Fibroblast of lung (primary cell): ENCODE results near the gene GPC6. TPM values are rescaled to one million over a fixed set of nuclear protein-coding genes. Genes with fewer than 3 reads are reported as not detected.
A peak's percentile ranks its signal among the peaks of the same experiment; 100 is the strongest.

Source experiments
- DNase-seq, 2 donors: peaks; one replicate each; pipeline versions ENCODE4 v3.0.0 to v3.0.0-alpha.2; 2010; ENCODE audit warnings: low read depth in 2 of 2
- H2AFZ ChIP-seq: 2 replicates; pipeline ENCODE4 v1.5.1; 2012; ENCODE audit warnings: low read length, control low read depth, inconsistent platforms
- H3K27ac ChIP-seq: 2 replicates; pipeline ENCODE4 v1.5.1; 2011; ENCODE audit warnings: low read length, control low read depth; ENCODE audit not compliant: insufficient read depth
- H3K27me3 ChIP-seq: 2 replicates; pipeline ENCODE4 v1.5.1; 2011; ENCODE audit warnings: mild to moderate bottlenecking, low read length; ENCODE audit not compliant: control insufficient read depth, insufficient read depth
- H3K36me3 ChIP-seq: 2 replicates; pipeline ENCODE4 v1.5.1; 2011; ENCODE audit warnings: low read length; ENCODE audit not compliant: control insufficient read depth, insufficient read depth
- H3K4me1 ChIP-seq: 2 replicates; pipeline ENCODE4 v1.5.1; 2011; ENCODE audit warnings: low read length; ENCODE audit not compliant: control insufficient read depth, insufficient read depth; ENCODE audit errors: extremely low read depth
- H3K4me2 ChIP-seq: 2 replicates; pipeline ENCODE4 v1.5.1; 2011; ENCODE audit warnings: low read length, control low read depth; ENCODE audit not compliant: insufficient read depth; ENCODE audit errors: extremely low read depth
- H3K4me3 ChIP-seq, 4 experiments: fragments of 200-600 bp in 1 of 4; sonication (generic) in 1 of 4; replicated peaks in 1 of 4; 2 replicates each; pipeline ENCODE4 v1.5.1; 2011 to 2016; ENCODE audit warnings: low read length in 4 of 4, low read depth in 3 of 4, mild to moderate bottlenecking in 3 of 4, control low read depth in 2 of 4, inconsistent platforms in 1 of 4, mixed read lengths in 1 of 4; ENCODE audit not compliant: insufficient read depth in 1 of 4; ENCODE audit errors: control extremely low read depth in 1 of 4
- H3K79me2 ChIP-seq: 2 replicates; pipeline ENCODE4 v1.5.1; 2012; ENCODE audit warnings: mild to moderate bottlenecking, low read length, inconsistent platforms; ENCODE audit not compliant: control insufficient read depth, insufficient read depth
- H3K9ac ChIP-seq: 2 replicates; pipeline ENCODE4 v1.5.1; 2011; ENCODE audit warnings: mild to moderate bottlenecking, low read length, control low read depth; ENCODE audit not compliant: insufficient read depth
- H3K9me3 ChIP-seq: 2 replicates; pipeline ENCODE4 v1.5.1; 2012; ENCODE audit warnings: low read depth, low read length; ENCODE audit not compliant: control insufficient read depth, insufficient read depth
- H4K20me1 ChIP-seq: 2 replicates; pipeline ENCODE4 v1.5.1; 2011; ENCODE audit warnings: low read length; ENCODE audit not compliant: control insufficient read depth, insufficient read depth; ENCODE audit errors: extremely low read depth
- CTCF ChIP-seq, 2 donors: IDR thresholded peaks in 1 of 2; conservative IDR thresholded peaks in 1 of 2; 1 replicate in 1 of 2; 2 replicates in 1 of 2; pipeline ENCODE4 v1.5.1; 2011 to 2012; ENCODE audit warnings: low read length in 2 of 2, control low read depth in 1 of 2, inconsistent platforms in 1 of 2, low read depth in 1 of 2, mild to moderate bottlenecking in 1 of 2
- EZH2 ChIP-seq: IDR thresholded peaks from 2 replicates; pipeline ENCODE4 v1.5.1; 2012; ENCODE audit warnings: low read length, control low read depth, mild to moderate bottlenecking; ENCODE audit errors: missing control alignments
- polyA plus RNA-seq, 2 donors: library from polyadenylated mRNA; depleted of rRNA in 1 of 2; stranded (reverse) in 1 of 2; unstranded in 1 of 2; fragments of >200 nt; gene quantifications; 2 replicates each; pipeline ENCODE4 v1.2.1, GENCODE V29; 2011 to 2012; ENCODE audit warnings: missing spikeins in 1 of 2
- total RNA-seq: library from RNA; depleted of rRNA; stranded (reverse); fragments of >200 nt; gene quantifications from 2 replicates; pipeline ENCODE4 v1.2.1, GENCODE V29; 2014

The GPC6 gene
- total and polyA plus RNA-seq, 2 donors (not counting 1 experiment from before 2014, with no cell fraction given), result 11.2 to 33.7 TPM

GRCh38 chr13:93522501-93522900, 295.9 kb downstream of the GPC6 start:
- no peaks in the 10 kb centered on the region for H3K79me2 ChIP-seq
- H2AFZ ChIP-seq, result no peak overlapping the region
- no peaks in the 10 kb centered on the region for H3K36me3 ChIP-seq
- no peak overlapping the region for H3K4me2 ChIP-seq
- no peaks in the 10 kb centered on the region for H3K4me1 ChIP-seq
- H3K27ac ChIP-seq, result no peak overlapping the region
- H3K9ac ChIP-seq, result no peak overlapping the region
- no peaks in the 10 kb centered on the region for H4K20me1 ChIP-seq
- TF ChIP-seq EZH2 (no peak), CTCF (conservative IDR thresholded peaks at IDR 0.05 in 1 of 2, IDR thresholded peaks at IDR 0.05 in 1 of 2; ENCODE audit: low read depth in 1 of 2, low read length in 2 of 2) (no peak)
- peak in 1 of 2 donors; percentile 67 for DNase-seq
- H3K4me3 ChIP-seq, result no peak overlapping the region
- H3K27me3 ChIP-seq, result no peaks in the 10 kb centered on the region
- H3K9me3 ChIP-seq, result no peaks in the 10 kb centered on the region

GRCh38 chr13:93525087-93525486, 298.5 kb downstream of the GPC6 start:
- H4K20me1 ChIP-seq, result no peaks in the 10 kb centered on the region

GRCh38 chr13:93527748-93528297, 301.2 kb downstream of the GPC6 start:
- Histone ChIP-seq H3K27ac (no peak overlapping the region), H3K9ac (no peak overlapping the region), H3K9me3 (no peaks in the 10 kb centered on the region), H3K27me3 (no peaks in the 10 kb centered on the region), H4K20me1 (no peaks in the 10 kb centered on the region), H3K4me3 (no peak overlapping the region), H3K79me2 (no peaks in the 10 kb centered on the region), H3K4me2 (no peak overlapping the region), H3K36me3 (no peaks in the 10 kb centered on the region), H3K4me1 (no peaks in the 10 kb centered on the region), H2AFZ (no peak overlapping the region)
- TF ChIP-seq CTCF (conservative IDR thresholded peaks at IDR 0.05 in 1 of 2, IDR thresholded peaks at IDR 0.05 in 1 of 2; ENCODE audit: low read depth in 1 of 2, low read length in 2 of 2) (no peak), EZH2 (no peak)
- DNase-seq, result no peak

More at GRCh38 chr13:93525087-93525486, 298.5 kb downstream of the GPC6 start:
- no peaks in the 10 kb centered on the region for H3K36me3 ChIP-seq
- H3K79me2 ChIP-seq, result no peaks in the 10 kb centered on the region
- no peak overlapping the region for H3K9ac ChIP-seq
- no peak overlapping the region for H3K4me2 ChIP-seq
- DNase-seq, result no peak
- no peak overlapping the region for H2AFZ ChIP-seq
- H3K27me3 ChIP-seq, result no peaks in the 10 kb centered on the region
- TF ChIP-seq EZH2 (no peak), CTCF (conservative IDR thresholded peaks at IDR 0.05 in 1 of 2, IDR thresholded peaks at IDR 0.05 in 1 of 2; ENCODE audit: low read depth in 1 of 2, low read length in 2 of 2) (no peak)
- no peaks in the 10 kb centered on the region for H3K9me3 ChIP-seq
- no peak overlapping the region for H3K27ac ChIP-seq
- no peaks in the 10 kb centered on the region for H3K4me1 ChIP-seq
- H3K4me3 ChIP-seq, result no peak overlapping the region
